HG02852 (cell line): ENCODE results near the gene LUC7L.
"Not testable (repeated sequence)": the region's sequence is repeated elsewhere in the genome, so short reads cannot be mapped to it uniquely, and the experiment has no call there.

ENCODE experiments used
- ATAC-seq: cut with Tn5 transposase; IDR thresholded peaks from one replicate; pipeline ENCODE4 v1.9.1; 2021; ENCODE audit warnings: mild to moderate bottlenecking, moderate library complexity; ENCODE audit not compliant: unreplicated experiment

The LUC7L gene

GRCh38 chr16:183005-183404, 46.2 kb downstream of the LUC7L start:
- ATAC-seq, result no peak

GRCh38 chr16:181565-182021, 47.7 kb downstream of the LUC7L start:
- no peak for ATAC-seq

- no peak for ATAC-seq
These were observed 48.3 kb downstream of the LUC7L start for GRCh38 chr16:180681-181564.

GRCh38 chr16:180101-180675, 49.1 kb downstream of the LUC7L start, which contains the start of gene HBQ1:
Gene HBQ1 (plus strand): TSS chr16:180459. CDS start chr16:180487, 28 bp downstream.
- ATAC-seq, result no peak

GRCh38 chr16:179211-180092, 49.8 kb downstream of the LUC7L start:
- ATAC-seq, result no peak

- no peak for ATAC-seq
These were observed 50.6 kb downstream of the LUC7L start for GRCh38 chr16:178668-179015.

GRCh38 chr16:177981-178667, 51.1 kb downstream of the LUC7L start:
- no peak for ATAC-seq

GRCh38 chr16:177394-177822, 51.8 kb downstream of the LUC7L start:
- ATAC-seq, result no peak

- not testable (repeated sequence) for ATAC-seq
These were observed 52.5 kb downstream of the LUC7L start, which contains the start of gene HBA1 for GRCh38 chr16:176477-177382. Gene HBA1 (plus strand): TSS chr16:176680. CDS start chr16:176717, 37 bp downstream.

- ATAC-seq, result not testable (repeated sequence)
These were observed 53.2 kb downstream of the LUC7L start for GRCh38 chr16:176006-176405.

GRCh38 chr16:175011-175949, 54.0 kb downstream of the LUC7L start:
- ATAC-seq, result no peak

- not testable (repeated sequence) for ATAC-seq
These were observed 55.1 kb downstream of the LUC7L start for GRCh38 chr16:173928-174769.

GRCh38 chr16:173211-173854, 55.9 kb downstream of the LUC7L start:
- not testable (repeated sequence) for ATAC-seq

GRCh38 chr16:172374-172941, 56.8 kb downstream of the LUC7L start, which contains the start of gene HBA2:
Gene HBA2 (plus strand): TSS chr16:172876. CDS start chr16:172913, 37 bp downstream.
- ATAC-seq, result not testable (repeated sequence)

- ATAC-seq, result no peak
These were observed 58.5 kb downstream of the LUC7L start for GRCh38 chr16:170788-171187.

GRCh38 chr16:170088-170507, 59.2 kb downstream of the LUC7L start:
- ATAC-seq, result not testable (repeated sequence)
